Superior temporal gyrus (tissue), 1 donor: ENCODE measurements around the gene OR9G1.
"Not testable (repeated sequence)": the region's sequence is repeated elsewhere in the genome, so short reads cannot be mapped to it uniquely, and the experiment has no call there.

Source experiments
- DNase-seq: peaks from one replicate; pipeline ENCODE4 v3.0.0-alpha.2; 2016; ENCODE audit errors: extremely low spot score

Gene OR9G1

GRCh38 chr11:56698795-56699194, at the start of gene OR9G1:
TSS of gene OR9G1 (plus strand) at chr11:56699095. CDS start at chr11:56700388, 1,293 bp downstream.
- DNase-seq: no peak

GRCh38 chr11:56659755-56660154, 39.1 kb upstream of the OR9G1 start:
- no peak for DNase-seq

DNA sequence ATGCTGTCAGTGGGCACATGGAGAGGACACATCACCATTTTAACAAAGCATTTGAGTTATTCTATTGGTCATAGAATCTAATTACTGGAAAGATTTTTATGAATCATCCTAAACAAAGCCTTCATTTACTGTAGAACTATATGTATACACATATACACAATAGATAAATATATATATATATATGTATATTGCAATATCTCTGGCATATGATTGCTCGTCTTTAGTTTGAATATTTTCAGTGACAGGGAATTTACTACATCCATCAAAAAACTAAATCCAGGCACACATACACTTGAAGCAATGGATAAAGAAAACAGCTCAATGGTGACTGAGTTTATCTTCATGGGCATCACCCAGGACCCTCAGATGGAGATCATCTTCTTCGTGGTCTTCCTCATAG, 35.5 kb upstream of the OR9G1 start, which contains the start of gene OR5AR1:
Gene OR5AR1 (plus strand): TSS at position 301 of the 400 bp plus-strand sequence. CDS start 0 bp downstream, at position 301.
- no peak for DNase-seq

DNA sequence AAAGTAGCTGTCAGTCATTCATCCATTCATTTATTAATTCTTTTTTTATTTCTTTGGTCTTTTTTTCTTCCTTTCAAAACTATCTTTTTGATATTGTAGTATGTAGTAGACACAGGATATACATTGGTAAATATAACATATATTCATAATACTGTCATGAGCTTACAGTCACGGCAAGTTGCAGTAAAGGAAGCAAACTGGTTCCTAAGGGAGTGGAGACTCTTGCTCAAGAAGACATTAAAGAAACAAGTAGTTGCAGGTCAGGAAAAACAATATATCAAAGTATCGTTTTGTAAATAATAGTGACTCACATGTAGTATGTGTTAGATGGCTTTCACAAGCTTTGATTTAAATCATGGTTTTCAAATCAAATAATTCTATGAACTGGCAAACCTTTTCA, 27.9 kb upstream of the OR9G1 start:
- no peak for DNase-seq

GRCh38 chr11:56688554-56689100, 10.3 kb upstream of the OR9G1 start:
- DNase-seq: no peak

- DNase-seq: not testable (repeated sequence)
Observed at GRCh38 chr11:56691179-56691578, 7.7 kb upstream of the OR9G1 start.

GRCh38 chr11:56693428-56693827, 5.5 kb upstream of the OR9G1 start:
- no peak for DNase-seq

DNA sequence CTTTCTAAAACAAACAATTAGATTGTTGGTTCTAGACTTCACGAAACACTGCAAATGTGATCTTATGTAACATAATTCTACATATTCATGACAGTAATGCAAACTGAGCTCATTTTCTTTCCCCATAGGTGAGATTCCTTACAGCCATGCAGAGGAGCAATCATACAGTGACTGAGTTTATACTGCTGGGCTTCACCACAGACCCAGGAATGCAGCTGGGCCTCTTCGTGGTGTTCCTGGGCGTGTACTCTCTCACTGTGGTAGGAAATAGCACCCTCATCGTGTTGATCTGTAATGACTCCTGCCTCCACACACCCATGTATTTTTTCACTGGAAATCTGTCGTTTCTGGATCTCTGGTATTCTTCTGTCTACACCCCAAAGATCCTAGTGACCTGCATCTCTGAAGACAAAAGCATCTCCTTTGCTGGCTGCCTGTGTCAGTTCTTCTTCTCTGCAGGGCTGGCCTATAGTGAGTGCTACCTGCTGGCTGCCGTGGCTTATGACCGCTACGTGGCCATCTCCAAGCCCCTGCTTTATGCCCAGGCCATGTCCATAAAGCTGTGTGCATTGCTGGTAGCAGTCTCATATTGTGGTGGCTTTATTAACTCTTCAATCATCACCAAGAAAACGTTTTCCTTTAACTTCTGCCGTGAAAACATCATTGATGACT, 1.5 kb downstream of the OR9G1 start:
- no peak for DNase-seq

- no peak for DNase-seq
Observed at GRCh38 chr11:56700914-56701485, 2.1 kb downstream of the OR9G1 start.

GRCh38 chr11:56705784-56706396, 7.0 kb downstream of the OR9G1 start:
- DNase-seq: no peak

DNA sequence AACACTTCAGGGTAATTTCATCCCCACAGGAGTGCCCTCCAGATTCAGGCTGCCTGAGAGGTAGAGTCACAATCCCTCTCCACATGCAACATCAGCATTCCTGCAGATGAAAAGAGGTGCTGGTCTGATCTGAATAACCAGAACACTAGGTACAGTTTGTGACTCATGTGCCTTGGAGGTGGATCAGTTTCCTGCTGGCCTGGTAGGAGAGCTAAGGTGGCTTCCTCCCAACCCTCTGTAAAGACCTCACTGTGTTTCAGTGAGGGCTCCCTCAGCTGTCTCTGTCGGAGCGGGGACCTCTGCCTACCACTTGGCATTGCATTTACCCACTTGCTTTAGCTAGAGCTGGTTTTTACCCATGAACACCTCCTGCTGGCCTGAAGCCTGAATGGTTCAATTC, 7.6 kb downstream of the OR9G1 start:
- no peak for DNase-seq

- no peak for DNase-seq
Observed at GRCh38 chr11:56714206-56714605, 15.3 kb downstream of the OR9G1 start.

DNA sequence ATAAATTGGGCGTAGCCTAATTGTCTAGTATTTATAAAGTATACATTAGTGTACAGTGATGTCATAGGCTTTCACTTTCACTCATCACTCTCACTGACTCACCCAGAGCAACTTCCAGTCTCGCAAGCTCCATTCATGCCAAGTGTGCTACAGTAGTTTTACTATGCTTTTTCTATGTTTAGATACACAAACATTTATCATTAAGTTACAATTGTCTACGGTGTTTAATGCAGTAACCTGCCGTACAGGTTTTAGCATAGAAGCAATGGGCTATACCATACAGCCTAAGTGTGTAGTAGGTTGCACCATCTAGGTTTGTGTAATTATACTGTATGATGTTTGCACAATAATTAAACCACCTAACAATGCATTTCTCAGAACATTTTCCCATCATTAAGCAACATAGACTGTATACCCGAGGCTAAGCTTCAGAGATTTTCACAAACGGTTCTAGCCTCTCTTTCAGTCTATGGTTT, 17.5 kb downstream of the OR9G1 start:
- DNase-seq: no peak

GRCh38 chr11:56720513-56720912, 21.6 kb downstream of the OR9G1 start:
- no peak for DNase-seq

DNA sequence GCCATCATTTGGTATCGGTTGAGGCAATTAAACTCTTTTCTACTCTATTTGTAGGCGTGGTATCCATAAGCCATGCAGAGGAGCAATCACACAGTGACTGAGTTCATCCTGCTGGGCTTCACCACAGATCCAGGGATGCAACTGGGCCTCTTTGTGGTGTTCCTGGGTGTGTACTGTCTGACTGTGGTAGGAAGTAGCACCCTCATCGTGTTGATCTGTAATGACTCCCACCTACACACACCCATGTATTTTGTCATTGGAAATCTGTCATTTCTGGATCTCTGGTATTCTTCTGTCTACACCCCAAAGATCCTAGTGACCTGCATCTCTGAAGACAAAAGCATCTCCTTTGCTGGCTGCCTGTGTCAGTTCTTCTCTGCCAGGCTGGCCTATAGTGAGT, 41.2 kb downstream of the OR9G1 start:
- DNase-seq: no peak

GRCh38 chr11:56740886-56741285, 42.0 kb downstream of the OR9G1 start:
- no peak for DNase-seq

DNA sequence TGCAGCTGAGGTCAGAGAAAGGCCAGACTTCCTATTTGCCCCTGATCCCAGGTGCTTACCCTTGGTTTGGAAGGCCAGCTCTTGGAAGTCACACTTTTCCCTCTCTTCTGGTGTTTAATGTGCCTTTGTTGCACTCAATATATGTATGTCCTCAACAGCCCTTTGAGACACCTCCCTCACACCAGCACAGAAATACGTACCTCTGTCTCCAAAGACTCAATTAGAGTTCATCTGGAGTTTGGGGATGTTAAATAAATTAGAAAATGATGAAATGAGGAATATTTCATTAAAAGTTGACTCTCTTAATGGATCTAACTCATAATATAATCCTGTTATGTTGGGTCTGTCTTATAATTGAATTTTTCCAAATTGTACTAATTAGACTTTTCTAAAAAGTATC, 49.7 kb downstream of the OR9G1 start, which contains the start of gene OR9G4:
Gene OR9G4 (minus strand): TSS at position 101 of the 400 bp plus-strand sequence. CDS start 4,931 bp downstream, outside the sequence.
- DNase-seq: no peak

- DNase-seq: no peak
Observed at GRCh38 chr11:56750190-56750589, 51.3 kb downstream of the OR9G1 start.

- DNase-seq: no peak
Observed at GRCh38 chr11:56751480-56751879, 52.6 kb downstream of the OR9G1 start.
